Smooth muscle cell of the umbilical artery (primary cell): ENCODE data around the gene MRPL36. TPM values are rescaled to one million over a fixed set of nuclear protein-coding genes. Genes with fewer than 3 reads are reported as not detected.

ENCODE experiments used
- total RNA-seq: library from RNA; depleted of rRNA; stranded (reverse); fragments of >200 nt; gene quantifications from 2 replicates; pipeline ENCODE4 v1.2.3, GENCODE V29; 2014

The MRPL36 gene
- total RNA-seq, result 19.3 and 30.1 TPM in 2 replicates

GRCh38 chr5:1799602-1800471 lies at the start of gene MRPL36:
Gene MRPL36 (minus strand): TSS chr5:1799837. CDS start chr5:1798935, 902 bp downstream.

DNA sequence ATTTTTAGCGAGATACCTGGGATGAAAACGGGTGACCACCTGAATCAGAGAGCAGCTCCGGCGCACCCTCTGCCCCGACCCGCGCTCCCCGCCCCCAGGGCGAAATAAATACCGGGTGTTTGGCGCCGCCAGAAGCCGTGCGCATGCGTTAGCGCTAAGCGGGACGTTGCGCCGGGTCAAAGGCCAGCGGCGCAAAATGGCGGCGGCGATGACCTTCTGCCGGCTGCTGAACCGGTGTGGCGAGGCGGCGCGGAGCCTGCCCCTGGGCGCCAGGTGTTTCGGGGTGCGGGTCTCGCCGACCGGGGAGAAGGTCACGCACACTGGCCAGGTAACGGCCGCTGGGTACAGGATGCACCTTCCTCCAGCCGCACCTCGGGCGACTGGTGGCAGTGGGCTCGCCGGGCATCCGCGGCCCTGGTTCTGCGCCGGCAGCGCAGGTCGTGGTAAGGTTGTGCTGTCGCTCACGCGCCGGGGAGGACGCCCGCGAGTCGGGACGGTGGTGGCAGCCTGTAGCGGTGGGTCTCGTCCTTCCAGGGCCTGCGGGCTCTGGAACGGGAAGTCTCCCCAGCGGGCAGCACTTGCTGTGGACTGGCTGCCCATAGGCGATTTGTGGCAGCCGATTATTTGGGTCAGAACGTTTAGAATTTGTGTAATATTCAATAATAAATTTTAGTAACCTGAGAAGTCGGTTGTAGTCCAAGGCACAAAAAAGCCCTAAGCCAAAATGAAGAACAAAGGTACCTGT lies 1.8 kb upstream of the MRPL36 start, which contains the start of gene NDUFS6:
TSS of gene NDUFS6 (plus strand) at position 186 of the 745 bp plus-strand sequence. CDS start at position 197, 11 bp downstream.

Other genes starting within 250 kb of the MRPL36 start
- 26.4 and 29.9 TPM in 2 replicates for gene NDUFS6, start 1.6 kb upstream of the MRPL36 start, total RNA-seq
- not detected in 2 replicates for gene IRX4, start 83.1 kb upstream of the MRPL36 start, total RNA-seq